22Rv1 (cell line): ENCODE results near the gene PCNP.

ENCODE experiments used
- ZFX ChIP-seq: fragments of 450-650 bp; IDR thresholded peaks from 2 replicates; pipeline ENCODE4 v1.6.1; 2017; ENCODE audit warnings: antibody characterized with exemption, borderline replicate concordance
- TF ChIP-seq, protein P1 (sequence below): fragments of 450-650 bp; IDR thresholded peaks from 2 replicates; pipeline ENCODE4 v1.5.1; 2017; ENCODE audit warnings: mild to moderate bottlenecking

DNA sequence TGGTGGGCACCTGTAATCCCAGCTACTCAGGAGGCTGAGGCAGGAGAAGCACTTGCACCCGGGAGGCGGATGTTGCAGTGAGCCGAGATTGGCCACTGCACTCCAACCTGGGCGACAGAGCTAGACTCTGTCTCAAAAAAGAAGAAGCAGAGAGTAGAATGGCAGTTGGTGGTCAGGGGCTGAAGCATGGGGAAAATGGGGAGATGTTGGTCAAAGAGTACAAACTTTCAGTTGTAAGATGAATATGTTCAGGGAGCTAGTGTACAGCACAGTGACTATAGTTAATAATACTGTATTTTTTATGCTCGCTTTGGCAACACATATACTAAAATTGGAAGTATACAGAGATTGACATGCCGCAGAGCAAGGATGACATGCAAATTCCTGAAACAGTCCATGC lies 41.5 kb downstream of the PCNP start:
- no peak for TF ChIP-seq ZFX
- TF ChIP-seq, protein P1, sequence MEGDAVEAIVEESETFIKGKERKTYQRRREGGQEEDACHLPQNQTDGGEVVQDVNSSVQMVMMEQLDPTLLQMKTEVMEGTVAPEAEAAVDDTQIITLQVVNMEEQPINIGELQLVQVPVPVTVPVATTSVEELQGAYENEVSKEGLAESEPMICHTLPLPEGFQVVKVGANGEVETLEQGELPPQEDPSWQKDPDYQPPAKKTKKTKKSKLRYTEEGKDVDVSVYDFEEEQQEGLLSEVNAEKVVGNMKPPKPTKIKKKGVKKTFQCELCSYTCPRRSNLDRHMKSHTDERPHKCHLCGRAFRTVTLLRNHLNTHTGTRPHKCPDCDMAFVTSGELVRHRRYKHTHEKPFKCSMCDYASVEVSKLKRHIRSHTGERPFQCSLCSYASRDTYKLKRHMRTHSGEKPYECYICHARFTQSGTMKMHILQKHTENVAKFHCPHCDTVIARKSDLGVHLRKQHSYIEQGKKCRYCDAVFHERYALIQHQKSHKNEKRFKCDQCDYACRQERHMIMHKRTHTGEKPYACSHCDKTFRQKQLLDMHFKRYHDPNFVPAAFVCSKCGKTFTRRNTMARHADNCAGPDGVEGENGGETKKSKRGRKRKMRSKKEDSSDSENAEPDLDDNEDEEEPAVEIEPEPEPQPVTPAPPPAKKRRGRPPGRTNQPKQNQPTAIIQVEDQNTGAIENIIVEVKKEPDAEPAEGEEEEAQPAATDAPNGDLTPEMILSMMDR = no peak
